Coronary artery (tissue), 2 donors: ENCODE measurements around the gene UTF1.

Source experiments
- DNase-seq: peaks from one replicate; pipeline ENCODE4 v3.0.0-alpha.2; 2017; ENCODE audit warnings: low spot score
- H3K27ac ChIP-seq, 2 donors: fragments of 200-600 bp; sonication (generic); one replicate each; pipeline ENCODE4 v1.5.1; 2016 to 2019
- H3K4me3 ChIP-seq: fragments of 200-600 bp; sonication (generic); 2 replicates; pipeline ENCODE4 v1.5.1; 2016; ENCODE audit warnings: mild to moderate bottlenecking, moderate library complexity
- CTCF ChIP-seq: fragments of 200-600 bp; sonication (generic); IDR thresholded peaks from one replicate; pipeline ENCODE4 v1.5.1; 2019; ENCODE audit warnings: antibody characterized with exemption

UTF1 gene

GRCh38 chr10:133196936-133197758, 32.9 kb upstream of the UTF1 start:
- DNase-seq = no peak
- no peak for TF ChIP-seq CTCF

DNA sequence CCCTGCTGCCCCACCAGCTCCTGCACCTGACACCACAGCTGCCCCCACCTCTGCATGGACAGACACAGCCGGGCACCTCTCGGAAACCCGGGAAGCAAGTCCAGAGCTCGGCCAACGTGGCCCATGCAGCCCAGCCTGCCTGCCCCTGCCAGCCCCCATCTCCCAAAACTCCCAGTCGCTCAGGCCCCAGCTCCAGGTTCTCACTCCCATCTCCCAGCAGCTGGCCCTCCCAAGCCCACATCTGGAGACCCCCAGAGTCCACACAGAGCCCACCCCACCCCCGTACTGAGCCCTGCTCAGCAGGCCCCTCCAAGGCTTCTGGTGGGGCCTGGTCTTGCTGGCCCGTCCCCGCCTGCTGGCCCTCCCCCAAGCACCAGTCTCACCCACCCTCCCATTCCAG, 32.2 kb upstream of the UTF1 start:
- TF ChIP-seq CTCF = no peak
- Histone ChIP-seq H3K4me3 (no peak overlapping the region), H3K27ac (no peak overlapping the region)
- no peak for DNase-seq

More at GRCh38 chr10:133196936-133197758, 32.9 kb upstream of the UTF1 start:
- Histone ChIP-seq H3K4me3 (no peak overlapping the region), H3K27ac (no peak overlapping the region)

GRCh38 chr10:133198206-133198605, 31.8 kb upstream of the UTF1 start:
- TF ChIP-seq CTCF = no peak
- no peak overlapping the region for H3K27ac ChIP-seq
- DNase-seq = no peak
- no peak overlapping the region for H3K4me3 ChIP-seq

DNA sequence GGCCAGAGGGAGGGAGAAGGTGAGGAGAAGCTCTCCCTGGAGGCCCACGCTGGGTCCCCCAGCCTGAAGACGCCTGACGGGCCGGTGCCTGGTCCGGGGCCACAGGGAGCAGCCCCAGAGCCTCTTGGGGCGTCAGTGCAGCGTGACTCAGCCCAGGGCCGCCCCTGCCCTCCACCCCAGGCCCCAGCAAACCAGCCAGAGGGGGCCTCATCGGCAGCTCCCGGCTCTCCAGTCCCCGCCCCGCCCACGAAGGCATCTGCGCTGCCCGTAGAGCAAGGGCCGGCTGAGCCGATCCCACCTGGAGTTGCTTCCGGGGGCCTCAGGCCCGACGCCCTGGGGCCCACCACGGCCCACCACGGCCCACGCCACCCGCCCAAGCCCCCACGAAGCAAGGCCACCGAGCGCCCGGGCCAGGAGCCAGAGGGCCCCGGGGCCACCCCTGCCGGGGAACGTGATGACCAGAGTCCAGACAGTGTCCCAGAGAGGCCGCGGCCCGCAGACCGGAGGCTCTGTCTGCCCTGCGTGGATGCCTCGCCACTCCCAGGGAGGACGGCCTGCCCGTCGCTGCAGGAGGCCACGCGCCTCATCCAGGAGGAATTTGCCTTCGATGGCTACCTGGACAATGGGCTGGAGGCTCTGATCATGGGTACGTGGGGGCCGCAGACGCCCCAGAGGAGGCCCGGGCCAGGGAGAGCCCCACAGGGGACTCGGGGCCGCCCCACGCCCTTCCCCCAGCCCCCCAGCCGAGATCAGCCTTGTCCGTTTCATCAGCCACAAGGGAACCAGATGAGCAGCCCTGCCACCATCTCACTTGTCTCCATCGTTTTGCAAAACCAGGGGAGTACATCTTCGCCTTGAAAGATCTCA, 31.2 kb upstream of the UTF1 start:
- TF ChIP-seq CTCF = no peak
- H3K4me3 ChIP-seq = no peak overlapping the region
- H3K27ac ChIP-seq = no peak overlapping the region
- no peak for DNase-seq

GRCh38 chr10:133199488-133199885, 30.5 kb upstream of the UTF1 start:
- no peak for TF ChIP-seq CTCF
- H3K4me3 ChIP-seq = no peak overlapping the region
- H3K27ac ChIP-seq = no peak overlapping the region
- no peak for DNase-seq

DNA sequence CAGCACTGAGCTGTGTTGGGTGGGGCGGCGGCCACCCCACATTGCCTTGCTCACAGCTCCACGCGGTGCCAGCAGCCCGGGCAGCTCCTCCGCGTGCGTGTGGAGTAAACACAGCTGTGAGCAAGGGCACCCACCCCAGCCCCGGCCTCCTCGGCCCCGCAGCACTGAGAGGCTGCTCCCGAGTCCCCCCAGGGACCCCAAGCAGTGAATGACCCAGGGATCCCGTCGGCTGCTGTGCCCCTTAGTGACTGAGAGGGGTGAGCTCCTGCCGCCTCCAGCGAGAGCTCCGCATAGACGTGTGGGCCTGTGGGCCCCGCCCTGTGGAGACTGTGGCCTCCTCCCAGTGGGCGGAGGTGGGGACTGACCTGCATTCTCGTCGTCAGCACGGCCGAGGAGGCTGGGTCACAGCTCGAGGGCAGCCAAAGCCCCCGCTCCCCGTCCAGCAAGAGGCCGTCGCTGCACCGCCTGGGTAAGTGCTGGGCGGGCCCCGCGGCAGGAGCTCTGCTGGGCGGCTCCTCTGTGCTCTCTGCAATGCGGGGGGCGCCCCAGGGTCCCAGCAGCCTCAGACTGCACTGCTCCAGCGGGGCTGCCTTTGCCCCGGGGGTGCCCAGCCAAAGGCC, 29.9 kb upstream of the UTF1 start:
- Histone ChIP-seq H3K4me3 (no peak overlapping the region), H3K27ac (no peak overlapping the region)
- TF ChIP-seq CTCF = no peak
- DNase-seq = no peak
